Muscle of arm (tissue), 12 donors: ENCODE results near the gene MYO5A. TPM values are rescaled to one million over a fixed set of nuclear protein-coding genes. Genes with fewer than 3 reads are reported as not detected.
A peak's percentile ranks its signal among the peaks of the same experiment; 100 is the strongest.
"Not testable (repeated sequence)": the region's sequence is repeated elsewhere in the genome, so short reads cannot be mapped to it uniquely, and the experiment has no call there.

Source experiments
- DNase-seq: peaks from one replicate; pipeline ENCODE4 v3.0.0-alpha.2; 2013
- polyA plus RNA-seq, 12 donors: library from polyadenylated mRNA; unstranded; fragments of 120-200 nt; gene quantifications; one replicate each; pipeline ENCODE4 v1.2.1, GENCODE V29; 2013; ENCODE audit not compliant: insufficient read length in 12 of 12

The MYO5A gene
- polyA plus RNA-seq, 12 donors, result 4.5 to 21.8 (median 7.3) TPM; not detected in 1

GRCh38 chr15:52466134-52466701 is 62.5 kb downstream of the MYO5A start:
- peak; percentile 23 for DNase-seq

GRCh38 chr15:52464478-52464877 is 64.2 kb downstream of the MYO5A start:
- DNase-seq, result no peak

- no peak for DNase-seq
Observed at GRCh38 chr15:52464040-52464439, 64.6 kb downstream of the MYO5A start.

GRCh38 chr15:52463638-52464037 is 65.0 kb downstream of the MYO5A start:
- DNase-seq, result no peak

GRCh38 chr15:52462806-52463360 is 65.8 kb downstream of the MYO5A start:
- DNase-seq, result no peak

GRCh38 chr15:52459701-52460100 is 69.0 kb downstream of the MYO5A start:
- DNase-seq, result not testable (repeated sequence)

- not testable (repeated sequence) for DNase-seq
Observed at GRCh38 chr15:52459265-52459664, 69.4 kb downstream of the MYO5A start.

GRCh38 chr15:52448011-52448890 is 80.4 kb downstream of the MYO5A start:
- DNase-seq, result no peak

- no peak for DNase-seq
Observed at GRCh38 chr15:52445954-52446353, 82.7 kb downstream of the MYO5A start.

GRCh38 chr15:52445553-52445952 is 83.1 kb downstream of the MYO5A start:
- no peak for DNase-seq

GRCh38 chr15:52443205-52443604 is 85.5 kb downstream of the MYO5A start:
- not testable (repeated sequence) for DNase-seq

- no peak for DNase-seq
Observed at GRCh38 chr15:52441841-52442240, 86.8 kb downstream of the MYO5A start.

- DNase-seq, result no peak
Observed at GRCh38 chr15:52440946-52441345, 87.7 kb downstream of the MYO5A start.

- no peak for DNase-seq
Observed at GRCh38 chr15:52440414-52440813, 88.3 kb downstream of the MYO5A start.

GRCh38 chr15:52439470-52439869 is 89.2 kb downstream of the MYO5A start:
- DNase-seq, result no peak

- DNase-seq, result not testable (repeated sequence)
Observed at GRCh38 chr15:52439042-52439441, 89.6 kb downstream of the MYO5A start.

GRCh38 chr15:52438047-52438446 is 90.6 kb downstream of the MYO5A start:
- DNase-seq, result no peak

GRCh38 chr15:52437646-52438045 is 91.0 kb downstream of the MYO5A start:
- no peak for DNase-seq

GRCh38 chr15:52436981-52437380 is 91.7 kb downstream of the MYO5A start:
- no peak for DNase-seq

- DNase-seq, result no peak
Observed at GRCh38 chr15:52434885-52435284, 93.8 kb downstream of the MYO5A start.

- no peak for DNase-seq
Observed at GRCh38 chr15:52428297-52428696, 100.4 kb downstream of the MYO5A start.

GRCh38 chr15:52427804-52428203 is 100.9 kb downstream of the MYO5A start:
- no peak for DNase-seq

GRCh38 chr15:52424856-52425431 is 103.7 kb downstream of the MYO5A start:
- DNase-seq, result no peak
